SU-DHL-6 (cell line): ENCODE measurements around the gene SPNS2.

Source experiments
- H2AFZ ChIP-seq: fragments of 200-600 bp; sonication (generic); 2 replicates; pipeline ENCODE4 v1.6.1; 2014; ENCODE audit warnings: low read depth, mild to moderate bottlenecking, moderate library complexity, mixed read lengths, antibody characterized with exemption, low read length; ENCODE audit not compliant: severe bottlenecking
- H3F3A ChIP-seq: fragments of 200-600 bp; shearing (Covaris generic); 2 replicates; pipeline ENCODE4 v1.6.0; 2016; ENCODE audit warnings: antibody characterized with exemption, mild to moderate bottlenecking; ENCODE audit not compliant: insufficient read depth
- H3K27ac ChIP-seq: fragments of 200-600 bp; sonication (generic); 2 replicates; pipeline ENCODE4 v1.5.1; 2016; ENCODE audit warnings: low read depth, mild to moderate bottlenecking, low read length, moderate library complexity, mixed read lengths
- H3K27me3 ChIP-seq: fragments of 200-600 bp; sonication (generic), shearing (Covaris generic); 2 replicates; pipeline ENCODE4 v1.6.0; 2014; ENCODE audit warnings: mild to moderate bottlenecking, low read length
- H3K36me3 ChIP-seq: fragments of 200-600 bp; sonication (generic); 2 replicates; pipeline ENCODE4 v1.6.1; 2014; ENCODE audit warnings: mild to moderate bottlenecking, low read length, mixed read lengths
- H3K4me2 ChIP-seq: fragments of 300-600, 200-600 bp; shearing (Covaris generic), sonication (generic); 2 replicates; pipeline ENCODE4 v1.6.0; 2014; ENCODE audit warnings: low read length, low read depth, mild to moderate bottlenecking; ENCODE audit not compliant: poor library complexity, severe bottlenecking
- H3K4me3 ChIP-seq: fragments of 200-600 bp; sonication (generic); 2 replicates; pipeline ENCODE4 v1.5.1; 2014; ENCODE audit warnings: antibody characterized with exemption, low read length, mild to moderate bottlenecking, mixed read lengths; ENCODE audit not compliant: insufficient read depth, poor library complexity, severe bottlenecking
- H3K79me2 ChIP-seq: fragments of 200-600 bp; sonication (generic); 2 replicates; pipeline ENCODE4 v1.6.1; 2014; ENCODE audit warnings: mild to moderate bottlenecking, low read length, moderate library complexity; ENCODE audit not compliant: insufficient read depth
- H3K9ac ChIP-seq: fragments of 200-600 bp; sonication (generic); 2 replicates; pipeline ENCODE4 v1.7.0; 2014; ENCODE audit warnings: mild to moderate bottlenecking, low read length
- H3K9me2 ChIP-seq: fragments of 200-600 bp; sonication (generic); replicated peaks from 2 replicates; pipeline ENCODE4 v1.6.1; 2014; ENCODE audit warnings: low read length; ENCODE audit not compliant: insufficient read depth
- H3K9me3 ChIP-seq: fragments of 200-600 bp; sonication (generic); 2 replicates; pipeline ENCODE4 v1.6.1; 2014; ENCODE audit warnings: low read length, mixed read lengths; ENCODE audit not compliant: insufficient read depth
- H4K20me1 ChIP-seq: fragments of 200-600 bp; sonication (generic); 2 replicates; pipeline ENCODE4 v1.6.1; 2014; ENCODE audit warnings: low read depth, mild to moderate bottlenecking, antibody characterized with exemption, low read length, moderate library complexity, mixed read lengths
- CTCF ChIP-seq: fragments of 200-600 bp; sonication (generic); IDR thresholded peaks from one replicate; pipeline ENCODE4 v1.5.1; 2017; ENCODE audit warnings: antibody characterized with exemption, mild to moderate bottlenecking, low read length, moderate library complexity; ENCODE audit not compliant: insufficient read depth, poor library complexity, severe bottlenecking
- EZH2phosphoT487 ChIP-seq: fragments of 200-600 bp; sonication (generic), shearing (Covaris generic); conservative IDR thresholded peaks from 2 replicates; pipeline ENCODE4 v1.6.1; 2018; ENCODE audit warnings: mild to moderate bottlenecking, antibody characterized with exemption, low read length, moderate library complexity, mixed read lengths

The SPNS2 gene

GRCh38 chr17:4555873-4556759 lies 57.4 kb downstream of the SPNS2 start:
- Histone ChIP-seq H3K9me2 (no peaks in the 10 kb centered on the region), H3F3A (no peaks in the 10 kb centered on the region), H4K20me1 (no peaks in the 10 kb centered on the region), H3K36me3 (no peaks in the 10 kb centered on the region), H3K4me3 (peak overlapping the region; percentile 87), H2AFZ (peak overlapping the region; percentile 91), H3K9me3 (no peaks in the 10 kb centered on the region), H3K79me2 (peaks cover 22% of the 10 kb centered on the region), H3K9ac (peak overlapping the region; percentile 77), H3K4me2 (peak overlapping the region; percentile 93), H3K27me3 (no peaks in the 10 kb centered on the region), H3K27ac (no peak overlapping the region)
- no peak for TF ChIP-seq CTCF
- no peak for TF ChIP-seq EZH2phosphoT487

- H3K9ac ChIP-seq: no peak overlapping the region
- H4K20me1 ChIP-seq: no peaks in the 10 kb centered on the region
- no peak overlapping the region for H2AFZ ChIP-seq
- H3F3A ChIP-seq: no peaks in the 10 kb centered on the region
- H3K79me2 ChIP-seq: peaks cover 22% of the 10 kb centered on the region
- H3K4me2 ChIP-seq: no peak overlapping the region
- H3K27me3 ChIP-seq: no peaks in the 10 kb centered on the region
- H3K9me3 ChIP-seq: no peaks in the 10 kb centered on the region
- H3K27ac ChIP-seq: no peak overlapping the region
- no peaks in the 10 kb centered on the region for H3K36me3 ChIP-seq
- no peak for TF ChIP-seq EZH2phosphoT487
- TF ChIP-seq CTCF: no peak
- H3K9me2 ChIP-seq: no peaks in the 10 kb centered on the region
- no peak overlapping the region for H3K4me3 ChIP-seq
These were observed 58.3 kb downstream of the SPNS2 start for GRCh38 chr17:4556996-4557395.

- Histone ChIP-seq H3K79me2 (peaks cover 22% of the 10 kb centered on the region), H3K27me3 (no peaks in the 10 kb centered on the region), H3K9me2 (no peaks in the 10 kb centered on the region), H4K20me1 (no peaks in the 10 kb centered on the region), H3F3A (no peaks in the 10 kb centered on the region), H3K27ac (no peak overlapping the region), H3K9ac (no peak overlapping the region), H3K36me3 (no peaks in the 10 kb centered on the region), H3K9me3 (no peaks in the 10 kb centered on the region), H3K4me3 (no peak overlapping the region), H3K4me2 (no peak overlapping the region), H2AFZ (no peak overlapping the region)
- TF ChIP-seq EZH2phosphoT487: no peak
- no peak for TF ChIP-seq CTCF
These were observed 59.1 kb downstream of the SPNS2 start for GRCh38 chr17:4557626-4558346.
